Thyroid gland (tissue), 4 donors: ENCODE data around the gene RPP25L. TPM values are rescaled to one million over a fixed set of nuclear protein-coding genes. Genes with fewer than 3 reads are reported as not detected.

Source experiments
- DNase-seq, 2 donors: peaks; one replicate each; pipeline ENCODE4 v3.0.0-alpha.2; 2019
- H3K27ac ChIP-seq, 3 donors: fragments of 200-600 bp; sonication (generic); 1 replicate in 2 of 3; 2 replicates in 1 of 3; pipeline ENCODE4 v1.5.1; 2016 to 2019; ENCODE audit warnings: mild to moderate bottlenecking in 1 of 3, moderate library complexity in 1 of 3
- H3K27me3 ChIP-seq: fragments of 200-600 bp; sonication (generic); one replicate; pipeline ENCODE4 v1.5.1; 2019
- H3K36me3 ChIP-seq, 2 donors: fragments of 200-600 bp; sonication (generic); one replicate each; pipeline ENCODE4 v1.5.1; 2016 to 2019
- H3K4me1 ChIP-seq, 2 donors: fragments of 200-600 bp; sonication (generic); one replicate each; pipeline ENCODE4 v1.5.1; 2017 to 2019
- H3K4me3 ChIP-seq, 3 donors: fragments of 200-600 bp; sonication (generic); replicated peaks in 1 of 3; 1 replicate in 2 of 3; 2 replicates in 1 of 3; pipeline ENCODE4 v1.5.1; 2016; ENCODE audit warnings: mild to moderate bottlenecking in 1 of 3
- H3K9me3 ChIP-seq: fragments of 200-600 bp; sonication (generic); one replicate; pipeline ENCODE4 v1.5.1; 2017
- CTCF ChIP-seq, 6 experiments: fragments of 200-600 bp in 3 of 6; fragments of 450-650 bp in 3 of 6; sonication (generic) in 3 of 6; IDR thresholded peaks; one replicate each; pipeline ENCODE4 v1.5.1; 2016 to 2019; ENCODE audit warnings: antibody characterized with exemption in 6 of 6, mild to moderate bottlenecking in 2 of 6, inconsistent platforms in 1 of 6, moderate library complexity in 1 of 6
- POLR2A ChIP-seq, 2 donors: fragments of 450-650 bp; IDR thresholded peaks; one replicate each; pipeline ENCODE4 v1.6.1; 2017; ENCODE audit warnings: antibody characterized with exemption in 2 of 2, mild to moderate bottlenecking in 2 of 2, moderate library complexity in 1 of 2
- WGBS, 2 donors: methylation state at CpG; one replicate each; pipeline ENCODE4 v1.1.5; 2017; 5-methylcytosine and 5-hydroxymethylcytosine counted together
- intact Hi-C: fragments of 100-400 bp; cut with DNase I; formaldehyde crosslinking; loops from one replicate; pipeline ENCODE4 v1.15.1; 2023
- total RNA-seq, 4 donors: library from RNA; depleted of rRNA; stranded (reverse); fragments of >200 nt; gene quantifications; one replicate each; pipeline ENCODE4 v1.2.3, GENCODE V29; 2016

Gene RPP25L
- total RNA-seq, 4 donors from 2014 or later, result 20.7 to 39.0 (median 25.8) TPM

- peaks cover 16 to 18% of the 10 kb centered on the region in 2 donors for H3K4me1 ChIP-seq
- DNase-seq, result no peak
- peak overlapping the region; percentile 18 to 59 (median 23) for H3K4me3 ChIP-seq
- H3K27me3 ChIP-seq, result no peaks in the 10 kb centered on the region
- peak overlapping the region; percentile 72 to 87 (median 76) for H3K27ac ChIP-seq
- 22 to 26% methylated on average over 6 to 7 of the region's 7 CpGs for WGBS, 2 donors
- no peaks in the 10 kb centered on the region for H3K9me3 ChIP-seq
- H3K36me3 ChIP-seq, result no peaks in the 10 kb centered on the region
- intact Hi-C loops, result loop anchor here (10.0 kb wide), 1 partner anchor 67 kb away; no protein-coding TSS in a partner anchor
- TF ChIP-seq POLR2A (IDR thresholded peaks at IDR 0.05) (no peak), CTCF (IDR thresholded peaks at IDR 0.05) (no peak)
Measured at GRCh38 chr9:34638138-34638445, 26.2 kb upstream of the RPP25L start.

GRCh38 chr9:34637356-34638137 lies 25.6 kb upstream of the RPP25L start, which contains the start of gene SIGMAR1:
Gene SIGMAR1 (minus strand): TSS chr9:34637787. CDS start chr9:34637697, 90 bp downstream.
- Histone ChIP-seq H3K36me3 (no peaks in the 10 kb centered on the region), H3K4me3 (peak within 1 kb of the TSS; percentile 18 to 59 (median 23)), H3K27me3 (no peaks in the 10 kb centered on the region), H3K27ac (peak within 1 kb of the TSS; percentile 72 to 87 (median 76)), H3K9me3 (no peaks in the 10 kb centered on the region), H3K4me1 (peaks cover 16 to 18% of the 10 kb centered on the region in 2 donors)
- TF ChIP-seq CTCF (IDR thresholded peaks at IDR 0.05) (no peak), POLR2A (IDR thresholded peaks at IDR 0.05) (peak; percentile 34 to 88)
- intact Hi-C loops, result loop anchor here (10.0 kb wide), 1 partner anchor 67 kb away; no protein-coding TSS in a partner anchor
- DNase-seq, result peak; percentile 93 to 94
- WGBS, 2 donors, result 1% methylated on average over 21 to 32 of the region's 74 CpGs

- peak; percentile 49 to 60 for DNase-seq
- intact Hi-C loops, result loop anchor here (10.0 kb wide), 1 partner anchor 68 kb away; no protein-coding TSS in a partner anchor
- Histone ChIP-seq H3K4me1 (peaks cover 16 to 18% of the 10 kb centered on the region in 2 donors), H3K27ac (peak overlapping the region in 2 of 3 donors; percentile 72 to 87), H3K27me3 (no peaks in the 10 kb centered on the region), H3K4me3 (peak overlapping the region; percentile 18 to 59 (median 23)), H3K36me3 (no peaks in the 10 kb centered on the region), H3K9me3 (no peaks in the 10 kb centered on the region)
- no peak for TF ChIP-seq CTCF (IDR thresholded peaks at IDR 0.05)
- TF ChIP-seq POLR2A (IDR thresholded peaks at IDR 0.05), result no peak
- WGBS, 2 donors, result 13 to 21% methylated on average over 3 to 4 of the region's 23 CpGs
Measured at GRCh38 chr9:34636791-34637355, 25.0 kb upstream of the RPP25L start.

GRCh38 chr9:34635556-34635955 lies 23.7 kb upstream of the RPP25L start:
- no peaks in the 10 kb centered on the region for H3K36me3 ChIP-seq
- H3K27ac ChIP-seq, result no peak overlapping the region
- intact Hi-C loops, result loop anchor here (10.0 kb wide), 1 partner anchor 69 kb away; no protein-coding TSS in a partner anchor
- H3K4me3 ChIP-seq, result no peak overlapping the region
- no peaks in the 10 kb centered on the region for H3K9me3 ChIP-seq
- DNase-seq, result no peak
- peaks cover 16 to 18% of the 10 kb centered on the region in 2 donors for H3K4me1 ChIP-seq
- H3K27me3 ChIP-seq, result no peaks in the 10 kb centered on the region
- TF ChIP-seq POLR2A (IDR thresholded peaks at IDR 0.05) (no peak), CTCF (IDR thresholded peaks at IDR 0.05) (no peak)
- 96% methylated on average over 14 of the region's 14 CpGs for WGBS, 2 donors
